HG02798 (cell line): ENCODE data around the gene TRPM7.
"Not testable (repeated sequence)": the region's sequence is repeated elsewhere in the genome, so short reads cannot be mapped to it uniquely, and the experiment has no call there.

ENCODE experiments used
- ATAC-seq: cut with Tn5 transposase; IDR thresholded peaks from one replicate; pipeline ENCODE4 v1.9.1; 2021; ENCODE audit warnings: mild to moderate bottlenecking; ENCODE audit not compliant: unreplicated experiment, poor library complexity

Gene TRPM7

DNA sequence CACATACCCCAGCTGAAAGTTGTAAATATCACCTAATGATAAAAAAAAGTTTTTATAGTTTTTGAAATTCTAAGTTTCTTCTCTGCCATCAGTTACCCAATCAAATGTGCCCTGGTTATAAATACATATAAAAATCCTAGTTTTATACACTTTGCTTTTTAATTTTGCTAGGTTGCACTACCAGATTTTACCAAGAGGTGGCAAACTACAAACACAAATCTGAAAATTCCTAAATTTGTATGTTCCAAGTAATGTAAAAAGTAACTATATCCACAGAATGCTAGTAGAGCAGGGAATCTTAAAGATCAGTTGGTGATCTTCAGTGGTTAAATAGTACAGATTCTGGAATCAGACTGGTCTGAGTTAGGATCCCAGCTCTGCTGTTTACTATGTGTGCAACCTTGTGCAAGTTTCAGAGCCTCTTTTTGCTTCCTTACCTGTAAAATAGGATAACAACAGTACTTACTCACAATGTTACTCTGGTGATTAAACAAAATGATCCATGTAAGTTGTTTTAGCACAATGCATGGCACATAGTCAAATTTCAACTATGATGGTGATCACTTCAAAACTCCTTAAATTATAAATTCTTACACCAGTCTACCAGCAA is 11.0 kb downstream of the TRPM7 start:
- ATAC-seq, result no peak

DNA sequence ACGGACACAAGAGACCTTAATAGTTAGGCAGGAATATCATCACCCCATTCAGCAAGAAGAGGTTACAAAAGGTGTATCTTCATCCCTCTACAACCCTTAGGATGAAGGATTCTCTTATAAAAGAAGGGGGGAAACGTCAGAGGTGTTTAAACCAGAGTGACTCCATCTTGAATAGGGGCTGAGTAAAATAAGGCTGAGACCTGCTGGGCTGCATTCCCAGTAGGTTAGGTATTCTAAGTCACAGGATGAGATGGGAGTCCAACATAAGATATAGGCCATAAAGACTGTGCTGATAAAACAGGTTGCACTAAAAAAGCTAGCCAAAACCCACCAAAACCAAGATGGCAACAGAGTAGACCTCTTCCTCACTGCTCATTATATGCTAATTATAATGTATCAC is 16.5 kb downstream of the TRPM7 start:
- ATAC-seq, result no peak

GRCh38 chr15:50669611-50670010 is 17.0 kb downstream of the TRPM7 start:
- no peak for ATAC-seq

DNA sequence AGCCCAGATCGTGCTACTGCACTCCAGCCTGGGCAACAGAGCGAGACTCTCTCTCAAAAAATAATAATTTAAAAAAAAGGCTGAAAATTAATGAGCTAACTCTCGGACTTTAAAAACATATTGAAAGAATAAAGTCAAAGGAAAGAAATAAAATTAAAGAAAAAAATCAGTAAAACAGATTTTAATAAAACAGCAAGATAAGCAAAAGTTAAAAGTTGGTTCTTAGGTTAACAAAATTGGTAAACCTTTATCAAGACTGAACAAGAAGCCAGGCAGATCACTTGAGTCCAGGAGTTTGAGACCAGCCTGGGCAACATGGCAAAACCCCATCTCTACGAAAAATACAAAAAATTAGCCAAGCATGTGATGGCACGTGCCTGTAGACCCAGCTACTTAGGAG is 20.7 kb downstream of the TRPM7 start:
- ATAC-seq, result no peak

DNA sequence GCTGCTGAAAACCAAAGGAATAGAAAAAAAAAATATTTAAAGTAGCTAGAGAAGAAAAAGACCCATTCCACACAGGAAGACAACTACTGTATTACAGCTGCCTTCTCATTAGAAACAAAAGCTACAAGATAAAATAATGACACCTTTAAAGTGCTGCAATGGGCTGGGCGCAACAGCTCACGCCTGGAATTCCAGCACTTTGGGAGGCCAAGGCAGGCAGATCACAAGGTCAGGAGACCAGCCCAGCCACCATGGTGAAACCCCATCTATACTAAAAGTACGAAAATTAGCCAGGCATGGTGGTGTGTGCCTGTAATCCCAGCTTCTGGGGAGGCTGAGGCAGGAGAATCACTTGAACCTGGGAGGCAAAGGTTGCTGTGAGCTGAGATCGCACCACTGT is 31.0 kb downstream of the TRPM7 start:
- ATAC-seq, result no peak

GRCh38 chr15:50653156-50653743 is 33.3 kb downstream of the TRPM7 start:
- ATAC-seq, result no peak

GRCh38 chr15:50652671-50653070 is 33.9 kb downstream of the TRPM7 start:
- no peak for ATAC-seq

DNA sequence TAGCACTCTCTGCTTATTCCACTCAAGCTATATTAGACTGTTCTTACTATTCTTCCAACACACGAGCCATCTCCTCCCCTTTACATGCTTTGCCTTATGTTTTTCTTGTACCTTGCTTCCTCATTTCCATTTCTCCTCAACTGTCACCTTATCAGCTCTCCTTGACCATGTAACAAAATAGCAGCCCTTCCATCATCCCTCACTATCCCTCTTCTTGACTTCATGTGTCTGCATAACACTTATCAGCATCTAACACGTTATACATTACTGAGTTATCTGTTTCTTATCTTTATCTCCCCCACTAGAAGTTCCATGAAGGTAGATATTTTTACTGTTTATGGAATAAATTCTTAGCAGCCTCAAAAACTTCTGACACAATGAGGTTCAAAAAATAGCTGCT is 45.3 kb downstream of the TRPM7 start:
- no peak for ATAC-seq

DNA sequence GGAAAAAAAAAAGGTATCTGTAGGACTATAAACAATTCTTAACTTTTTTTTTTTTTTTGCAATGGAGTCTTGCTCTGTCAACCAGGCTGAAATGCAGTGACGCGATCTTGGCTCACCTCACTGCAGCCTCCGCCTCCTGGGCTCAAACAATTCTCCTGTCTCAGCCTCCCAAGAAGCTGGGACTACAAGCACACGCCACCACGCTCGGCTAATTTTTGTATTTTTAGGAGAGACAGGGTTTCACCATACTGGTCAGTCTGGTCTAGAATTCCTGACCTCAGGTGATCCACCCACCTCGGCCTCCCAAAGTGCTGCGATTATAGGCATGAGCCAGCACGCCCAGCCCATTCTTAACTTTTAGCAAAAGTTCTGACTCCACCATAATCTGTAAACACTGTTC is 50.5 kb downstream of the TRPM7 start:
- ATAC-seq, result no peak

DNA sequence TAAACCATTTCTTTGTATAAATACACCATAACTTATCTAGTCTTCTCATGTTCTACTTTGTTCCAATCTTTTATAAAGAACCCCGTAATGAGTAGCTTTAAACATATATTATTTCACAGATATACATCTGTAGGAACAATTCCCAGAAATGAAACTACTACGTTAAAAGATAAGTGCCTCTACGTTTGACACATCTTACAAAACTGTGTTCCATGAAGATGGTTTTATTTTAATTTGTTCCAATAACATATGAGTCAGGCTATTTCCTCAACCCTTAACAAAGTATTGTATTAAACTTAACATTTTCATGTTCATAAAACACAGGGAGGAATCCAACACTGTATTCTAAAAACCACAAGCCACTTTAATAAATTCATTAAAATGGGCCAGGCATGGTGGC is 52.9 kb downstream of the TRPM7 start:
- ATAC-seq, result no peak

- ATAC-seq, result no peak
These were observed 58.2 kb downstream of the TRPM7 start for GRCh38 chr15:50628421-50628820.

GRCh38 chr15:50627351-50628055 is 59.1 kb downstream of the TRPM7 start:
- ATAC-seq, result no peak

- no peak for ATAC-seq
These were observed 61.9 kb downstream of the TRPM7 start for GRCh38 chr15:50624616-50625168.

GRCh38 chr15:50622361-50622943 is 64.1 kb downstream of the TRPM7 start:
- not testable (repeated sequence) for ATAC-seq

GRCh38 chr15:50616960-50617359 is 69.6 kb downstream of the TRPM7 start:
- ATAC-seq, result not testable (repeated sequence)

DNA sequence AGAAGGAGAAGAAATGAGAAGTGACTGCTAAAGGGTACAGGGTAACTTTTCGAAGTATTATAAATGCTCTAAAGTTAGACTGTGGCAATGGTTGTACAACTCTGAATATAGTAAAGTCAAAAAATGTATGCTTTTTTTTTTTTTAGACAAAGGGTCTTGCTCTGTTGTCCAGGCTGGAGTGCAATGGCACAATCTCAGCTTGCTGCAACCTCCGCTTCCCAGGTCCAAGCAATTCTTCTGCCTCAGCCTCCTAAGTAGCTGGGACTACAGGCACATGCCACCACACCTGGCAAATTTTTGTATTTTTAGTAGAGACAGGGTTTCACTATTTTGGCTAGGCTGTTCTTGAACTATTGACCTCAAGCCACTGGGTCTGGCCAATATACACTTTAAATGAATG is 70.0 kb downstream of the TRPM7 start:
- ATAC-seq, result not testable (repeated sequence)

- no peak for ATAC-seq
These were observed 73.0 kb downstream of the TRPM7 start for GRCh38 chr15:50613600-50613999.

- no peak for ATAC-seq
These were observed 79.5 kb downstream of the TRPM7 start for GRCh38 chr15:50607129-50607528.

DNA sequence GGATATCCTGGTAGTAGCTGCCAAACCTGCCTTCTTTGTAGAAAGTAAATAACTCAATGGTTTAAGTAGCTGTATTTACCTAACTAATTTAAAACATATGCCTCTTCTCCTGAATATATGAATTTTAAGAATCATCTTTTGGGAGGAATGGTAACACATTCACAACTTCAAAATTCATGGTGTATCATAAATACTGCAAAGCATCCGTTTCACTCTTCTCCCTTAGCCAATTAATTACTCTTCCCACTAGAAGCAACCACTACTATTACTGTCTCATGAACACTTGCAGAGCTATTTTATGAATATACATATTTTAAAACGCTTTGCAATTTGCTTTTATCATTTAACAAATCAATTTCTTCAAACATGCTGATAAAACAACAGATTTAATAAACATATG is 81.1 kb downstream of the TRPM7 start:
- no peak for ATAC-seq

- not testable (repeated sequence) for ATAC-seq
These were observed 84.6 kb downstream of the TRPM7 start for GRCh38 chr15:50602028-50602427.

DNA sequence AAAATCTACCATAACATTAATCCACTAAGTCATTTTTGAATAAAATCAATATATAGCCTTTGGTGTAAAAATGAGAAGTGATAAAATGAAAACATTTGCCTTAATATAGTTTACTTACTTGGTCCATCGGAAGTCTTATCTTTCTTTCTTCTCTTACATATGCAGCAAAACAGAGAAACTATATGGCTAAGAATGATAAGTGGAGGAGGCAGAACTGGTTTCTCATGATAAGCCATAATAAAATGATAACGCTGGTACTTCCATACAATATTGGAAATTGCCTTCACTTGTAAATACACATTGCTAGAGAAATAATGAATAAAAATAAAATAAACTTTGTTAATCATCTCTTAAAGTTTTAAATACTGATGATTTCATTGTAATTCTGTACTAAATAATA is 92.3 kb downstream of the TRPM7 start:
- no peak for ATAC-seq
